ENCODE measurements around the gene TLX2.

Gene TLX2

GRCh38 chr2:74553892-74554819 is 39.9 kb downstream of the TLX2 start, which contains the start of the genes DOK1 and LOXL3:
Gene DOK1, plus strand, starts transcription at chr2:74554720. Its CDS starts 35 bp downstream, at chr2:74554755.
Gene LOXL3, minus strand, starts transcription at chr2:74553942. Its CDS starts 1,308 bp downstream, at chr2:74552634.
- Histone ChIP-seq H3K36me3 (replicated peaks; ENCODE audit: low read depth, low read length) (no peaks in the 10 kb centered on the region), H3K4me3 (ENCODE audit: low read length) (peak within 1 kb of the TSS; percentile 90), H3K4me2 (ENCODE audit: low read length) (peak within 1 kb of the TSS; percentile 93), H3K79me2 (ENCODE audit: low read length) (peaks cover 3% of the 10 kb centered on the region; the same call in 1 of the 2 replicates), H2AFZ (ENCODE audit: low read depth, low read length) (peak within 1 kb of the TSS; percentile 86), H3K9ac (ENCODE audit: low read length) (peak within 1 kb of the TSS; percentile 91), H4K20me1 (ENCODE audit: insufficient read depth, low read length) (no peaks in the 10 kb centered on the region), H3K9me3 (ENCODE audit: insufficient read depth, low read length) (no peaks in the 10 kb centered on the region), H3K4me1 (ENCODE audit: low read length) (peaks cover 11% of the 10 kb centered on the region), H3K27me3 (ENCODE audit: low read depth, low read length) (no peaks in the 10 kb centered on the region), H3K27ac (ENCODE audit: low read length) (peak within 1 kb of the TSS; percentile 33)
- TF ChIP-seq, protein P1, sequence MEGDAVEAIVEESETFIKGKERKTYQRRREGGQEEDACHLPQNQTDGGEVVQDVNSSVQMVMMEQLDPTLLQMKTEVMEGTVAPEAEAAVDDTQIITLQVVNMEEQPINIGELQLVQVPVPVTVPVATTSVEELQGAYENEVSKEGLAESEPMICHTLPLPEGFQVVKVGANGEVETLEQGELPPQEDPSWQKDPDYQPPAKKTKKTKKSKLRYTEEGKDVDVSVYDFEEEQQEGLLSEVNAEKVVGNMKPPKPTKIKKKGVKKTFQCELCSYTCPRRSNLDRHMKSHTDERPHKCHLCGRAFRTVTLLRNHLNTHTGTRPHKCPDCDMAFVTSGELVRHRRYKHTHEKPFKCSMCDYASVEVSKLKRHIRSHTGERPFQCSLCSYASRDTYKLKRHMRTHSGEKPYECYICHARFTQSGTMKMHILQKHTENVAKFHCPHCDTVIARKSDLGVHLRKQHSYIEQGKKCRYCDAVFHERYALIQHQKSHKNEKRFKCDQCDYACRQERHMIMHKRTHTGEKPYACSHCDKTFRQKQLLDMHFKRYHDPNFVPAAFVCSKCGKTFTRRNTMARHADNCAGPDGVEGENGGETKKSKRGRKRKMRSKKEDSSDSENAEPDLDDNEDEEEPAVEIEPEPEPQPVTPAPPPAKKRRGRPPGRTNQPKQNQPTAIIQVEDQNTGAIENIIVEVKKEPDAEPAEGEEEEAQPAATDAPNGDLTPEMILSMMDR (IDR thresholded peaks at IDR 0.05; ENCODE audit: low read depth, low read length) = no peak
- TF ChIP-seq EZH2phosphoT487 (IDR thresholded peaks at IDR 0.05; ENCODE audit: low read depth) = no peak

GRCh38 chr2:74554820-74555531 is 40.7 kb downstream of the TLX2 start:
- H3K79me2 ChIP-seq (ENCODE audit: low read length) = peaks cover 3% of the 10 kb centered on the region; the same call in 1 of the 2 replicates
- peak overlapping the region; percentile 61; the same call in 1 of the 2 replicates for H2AFZ ChIP-seq (ENCODE audit: low read depth, low read length)
- no peaks in the 10 kb centered on the region for H3K36me3 ChIP-seq (replicated peaks; ENCODE audit: low read depth, low read length)
- H3K27ac ChIP-seq (ENCODE audit: low read length) = peak overlapping the region; percentile 33; the same call in 1 of the 2 replicates
- H3K9ac ChIP-seq (ENCODE audit: low read length) = peak overlapping the region; percentile 91
- H3K9me3 ChIP-seq (ENCODE audit: insufficient read depth, low read length) = no peaks in the 10 kb centered on the region
- peaks cover 11% of the 10 kb centered on the region for H3K4me1 ChIP-seq (ENCODE audit: low read length)
- H3K27me3 ChIP-seq (ENCODE audit: low read depth, low read length) = no peaks in the 10 kb centered on the region
- H3K4me2 ChIP-seq (ENCODE audit: low read length) = peak overlapping the region; percentile 93
- H3K4me3 ChIP-seq (ENCODE audit: low read length) = peak overlapping the region; percentile 90
- H4K20me1 ChIP-seq (ENCODE audit: insufficient read depth, low read length) = no peaks in the 10 kb centered on the region
- no peak for TF ChIP-seq EZH2phosphoT487 (IDR thresholded peaks at IDR 0.05; ENCODE audit: low read depth)
- TF ChIP-seq, protein P1 (IDR thresholded peaks at IDR 0.05; ENCODE audit: low read depth, low read length) = no peak

- Histone ChIP-seq H3K9me3 (ENCODE audit: insufficient read depth, low read length) (no peaks in the 10 kb centered on the region), H3K36me3 (replicated peaks; ENCODE audit: low read depth, low read length) (no peaks in the 10 kb centered on the region), H3K4me1 (ENCODE audit: low read length) (peaks cover 11% of the 10 kb centered on the region), H3K27ac (ENCODE audit: low read length) (no peak overlapping the region), H2AFZ (ENCODE audit: low read depth, low read length) (no peak overlapping the region), H3K4me3 (ENCODE audit: low read length) (peak overlapping the region; percentile 90), H3K9ac (ENCODE audit: low read length) (peak overlapping the region; percentile 91), H4K20me1 (ENCODE audit: insufficient read depth, low read length) (no peaks in the 10 kb centered on the region), H3K27me3 (ENCODE audit: low read depth, low read length) (0 out of 2 replicates have a peak, but pooled peaks cover 6% of the 10 kb centered on the region), H3K4me2 (ENCODE audit: low read length) (peak overlapping the region; percentile 93), H3K79me2 (ENCODE audit: low read length) (peaks cover 3% of the 10 kb centered on the region; the same call in 1 of the 2 replicates)
- TF ChIP-seq EZH2phosphoT487 (IDR thresholded peaks at IDR 0.05; ENCODE audit: low read depth) = no peak
- TF ChIP-seq, protein P1 (IDR thresholded peaks at IDR 0.05; ENCODE audit: low read depth, low read length) = no peak
Observed at GRCh38 chr2:74555610-74556103, 41.4 kb downstream of the TLX2 start.
